ENCODE measurements around the gene PODXL. TPM values are rescaled to one million over a fixed set of nuclear protein-coding genes. Genes with fewer than 3 reads are reported as not detected.

PODXL gene
- total RNA-seq, 2 experiments from 2014 or later: 0.45 to 0.51 TPM

GRCh38 chr7:131488361-131488760 is 68.1 kb downstream of the PODXL start:
- Mint-ChIP-seq H3K9me3 (no peaks in the 10 kb centered on the region), H3K4me1 (ENCODE audit: low read depth) (no peaks in the 10 kb centered on the region), H3K27ac (no peak overlapping the region), H3K36me3 (ENCODE audit: low read depth) (no peaks in the 10 kb centered on the region), H3K4me3 (no peak overlapping the region), H3K27me3 (no peaks in the 10 kb centered on the region)
- DNase-seq: no peak
- no peak for ATAC-seq
- TF ChIP-seq CTCF (IDR thresholded peaks at IDR 0.05): no peak
- ChIA-PET POLR2A (no interaction called here), CTCF (interaction anchor here (1.0 to 2.1 kb wide), 4 partner anchors 12 to 251 kb away, joined by 3 to 6 read pairs (median 4); no protein-coding TSS in a partner anchor)
- intact Hi-C loops (cut with micrococcal nuclease): no loop called here

- ChIA-PET POLR2A (interaction anchor here (0.5 kb wide), 1 partner anchor 842 kb away, joined by 3 read pairs; no protein-coding TSS in a partner anchor), CTCF (interaction anchor here (1.1 to 1.3 kb wide), 2 partner anchors 15 to 20 kb away, joined by 3 to 4 read pairs; no protein-coding TSS in a partner anchor)
- ATAC-seq (no peak), DNase-seq (no peak)
- Mint-ChIP-seq H3K9me3 (no peaks in the 10 kb centered on the region), H3K36me3 (ENCODE audit: low read depth) (peaks cover under 1% of the 10 kb centered on the region), H3K4me3 (no peak overlapping the region), H3K4me1 (ENCODE audit: low read depth) (no peaks in the 10 kb centered on the region), H3K27me3 (no peaks in the 10 kb centered on the region), H3K27ac (no peak overlapping the region)
- no peak for TF ChIP-seq CTCF (IDR thresholded peaks at IDR 0.05)
- intact Hi-C loops (cut with micrococcal nuclease): no loop called here
Measured at GRCh38 chr7:131487217-131487616, 69.2 kb downstream of the PODXL start.

- intact Hi-C loops (cut with micrococcal nuclease): no loop called here
- ChIA-PET POLR2A (no interaction called here), CTCF (interaction anchor here (1.1 to 1.3 kb wide), 2 partner anchors 14 to 21 kb away, joined by 3 to 4 read pairs; no protein-coding TSS in a partner anchor)
- no peak overlapping the region for H3K4me3 Mint-ChIP-seq
- DNase-seq (no peak), ATAC-seq (no peak)
- no peak overlapping the region for H3K27ac Mint-ChIP-seq
- H3K27me3 Mint-ChIP-seq: no peaks in the 10 kb centered on the region
- no peaks in the 10 kb centered on the region for H3K9me3 Mint-ChIP-seq
- H3K36me3 Mint-ChIP-seq (ENCODE audit: low read depth): peaks cover 4% of the 10 kb centered on the region
- TF ChIP-seq CTCF (IDR thresholded peaks at IDR 0.05): no peak
- no peaks in the 10 kb centered on the region for H3K4me1 Mint-ChIP-seq (ENCODE audit: low read depth)
Measured at GRCh38 chr7:131486346-131486745, 70.1 kb downstream of the PODXL start.

- DNase-seq (no peak), ATAC-seq (no peak)
- Mint-ChIP-seq H3K27ac (no peak overlapping the region), H3K4me3 (no peak overlapping the region), H3K36me3 (ENCODE audit: low read depth) (peaks cover 6% of the 10 kb centered on the region), H3K9me3 (no peaks in the 10 kb centered on the region), H3K4me1 (ENCODE audit: low read depth) (no peaks in the 10 kb centered on the region), H3K27me3 (no peaks in the 10 kb centered on the region)
- intact Hi-C loops (cut with micrococcal nuclease): no loop called here
- POLR2A ChIA-PET: interaction anchor here (1.3 kb wide), 1 partner anchor 9 kb away, joined by 3 read pairs; no protein-coding TSS in a partner anchor
- no peak for TF ChIP-seq CTCF (IDR thresholded peaks at IDR 0.05)
- CTCF ChIA-PET: interaction anchor here (1.5 to 1.9 kb wide), 2 partner anchors 10 to 31 kb away, joined by 6 read pairs; no protein-coding TSS in a partner anchor
Measured at GRCh38 chr7:131483586-131483985, 72.8 kb downstream of the PODXL start.

- ATAC-seq: no peak
- Mint-ChIP-seq H3K4me1 (ENCODE audit: low read depth) (no peaks in the 10 kb centered on the region), H3K27ac (no peak overlapping the region), H3K9me3 (no peaks in the 10 kb centered on the region), H3K27me3 (no peaks in the 10 kb centered on the region), H3K4me3 (no peak overlapping the region), H3K36me3 (ENCODE audit: low read depth) (peaks cover 6% of the 10 kb centered on the region)
- ChIA-PET CTCF (interaction anchor here (1.5 to 1.9 kb wide), 2 partner anchors 11 to 32 kb away, joined by 6 read pairs; no protein-coding TSS in a partner anchor), POLR2A (interaction anchor here (1.3 kb wide), 1 partner anchor 9 kb away, joined by 3 read pairs; no protein-coding TSS in a partner anchor)
- TF ChIP-seq CTCF (IDR thresholded peaks at IDR 0.05): no peak
- no peak for DNase-seq
- intact Hi-C loops (cut with micrococcal nuclease): no loop called here
Measured at GRCh38 chr7:131482800-131483199, 73.6 kb downstream of the PODXL start.
